ENCODE measurements around the gene GALNT16.

GALNT16 gene

GRCh38 chr14:69404478-69404877 lies 144.5 kb downstream of the GALNT16 start:
- no peak overlapping the region for H3K4me3 ChIP-seq (ENCODE audit: low read length in 2 of 2)
- no peaks in the 10 kb centered on the region for H3K9me3 ChIP-seq (ENCODE audit: control insufficient read depth in 2 of 2, low read length in 2 of 2)
- no peaks in the 10 kb centered on the region for H3K27me3 ChIP-seq (ENCODE audit: control insufficient read depth in 1 of 2, insufficient read depth in 2 of 2, low read length in 2 of 2)
- peaks cover 15% of the 10 kb centered on the region for H3K4me1 ChIP-seq (ENCODE audit: control insufficient read depth, insufficient read depth, low read length)
- H3K36me3 ChIP-seq (ENCODE audit: control insufficient read depth in 2 of 2, insufficient read depth in 2 of 2, low read length in 2 of 2) = peaks cover 0 to 2% of the 10 kb centered on the region in 2 donors
- H3K27ac ChIP-seq (ENCODE audit: low read length) = no peak overlapping the region
- H3K9ac ChIP-seq (ENCODE audit: low read length in 2 of 2) = no peak overlapping the region

- H3K4me1 ChIP-seq (ENCODE audit: control insufficient read depth, insufficient read depth, low read length) = peaks cover 11% of the 10 kb centered on the region
- H3K9me3 ChIP-seq (ENCODE audit: control insufficient read depth in 2 of 2, low read length in 2 of 2) = no peaks in the 10 kb centered on the region
- H3K36me3 ChIP-seq (ENCODE audit: control insufficient read depth in 2 of 2, insufficient read depth in 2 of 2, low read length in 2 of 2) = peaks cover 0 to 2% of the 10 kb centered on the region in 2 donors
- no peak overlapping the region for H3K4me3 ChIP-seq (ENCODE audit: low read length in 2 of 2)
- H3K27me3 ChIP-seq (ENCODE audit: control insufficient read depth in 1 of 2, insufficient read depth in 2 of 2, low read length in 2 of 2) = no peaks in the 10 kb centered on the region
- no peak overlapping the region for H3K27ac ChIP-seq (ENCODE audit: low read length)
- H3K9ac ChIP-seq (ENCODE audit: low read length in 2 of 2) = no peak overlapping the region
Measured at GRCh38 chr14:69404883-69405282, 144.9 kb downstream of the GALNT16 start.

- no peak overlapping the region for H3K27ac ChIP-seq (ENCODE audit: low read length)
- H3K27me3 ChIP-seq (ENCODE audit: control insufficient read depth in 1 of 2, insufficient read depth in 2 of 2, low read length in 2 of 2) = no peaks in the 10 kb centered on the region
- peaks cover 6% of the 10 kb centered on the region for H3K4me1 ChIP-seq (ENCODE audit: control insufficient read depth, insufficient read depth, low read length)
- no peak overlapping the region for H3K4me3 ChIP-seq (ENCODE audit: low read length in 2 of 2)
- peaks cover 0 to 2% of the 10 kb centered on the region in 2 donors for H3K36me3 ChIP-seq (ENCODE audit: control insufficient read depth in 2 of 2, insufficient read depth in 2 of 2, low read length in 2 of 2)
- no peaks in the 10 kb centered on the region for H3K9me3 ChIP-seq (ENCODE audit: control insufficient read depth in 2 of 2, low read length in 2 of 2)
- no peak overlapping the region for H3K9ac ChIP-seq (ENCODE audit: low read length in 2 of 2)
Measured at GRCh38 chr14:69405762-69406161, 145.8 kb downstream of the GALNT16 start.
